Fibroblast of skin of left biceps (primary cell): ENCODE measurements around the gene EXOC2.
"Not testable (repeated sequence)": the region's sequence is repeated elsewhere in the genome, so short reads cannot be mapped to it uniquely, and the experiment has no call there.

Experiments used
- DNase-seq, 2 experiments: peaks; one replicate each; pipeline ENCODE4 v3.0.0-alpha.2; 2013; ENCODE audit warnings: low read depth in 2 of 2

Gene EXOC2

DNA sequence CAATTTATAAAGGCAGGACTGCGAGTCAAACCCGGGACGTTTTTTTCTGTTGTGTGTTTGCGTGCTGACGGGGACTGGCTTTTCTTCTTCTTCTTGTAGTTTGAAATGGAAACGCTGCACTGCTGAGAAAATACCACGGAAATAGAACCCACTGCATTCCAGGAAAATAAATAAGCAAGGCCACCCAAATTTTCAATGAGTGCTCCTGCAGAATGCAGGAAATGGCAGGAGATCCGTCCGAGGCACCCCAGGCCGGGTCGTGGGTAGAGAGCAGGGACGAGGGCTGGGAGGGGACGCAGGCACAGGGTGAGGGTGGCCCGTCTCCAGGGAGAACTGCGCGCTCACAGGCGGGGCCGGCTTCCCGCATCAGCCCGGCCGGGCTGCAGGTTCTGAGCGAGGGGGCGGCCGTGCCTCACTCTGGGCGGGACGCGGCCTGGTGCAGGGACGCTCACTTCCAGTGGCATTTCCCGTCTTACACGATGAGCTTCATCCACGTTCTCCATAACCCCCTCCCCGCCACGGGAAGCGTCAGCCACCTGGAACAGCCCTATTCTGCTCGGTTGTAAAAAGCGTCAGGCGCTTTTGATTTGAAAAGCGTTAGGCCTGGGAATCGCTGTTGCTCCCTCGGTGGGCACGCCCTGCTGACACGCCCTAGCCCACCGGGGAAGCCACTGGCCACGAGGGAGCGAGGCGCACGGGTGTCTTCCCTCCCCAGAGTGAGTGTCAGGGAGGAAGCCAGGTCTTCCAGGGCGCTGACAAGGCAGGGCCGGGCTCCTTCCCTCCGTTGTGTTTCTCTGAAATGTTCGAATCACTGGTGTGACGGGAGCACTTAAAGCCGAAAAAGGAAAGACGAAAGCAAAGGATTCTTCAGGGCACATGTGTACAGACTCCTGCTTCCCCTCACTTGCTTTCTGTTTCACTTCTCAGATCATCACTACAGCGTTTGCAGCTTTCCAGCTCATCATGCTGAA, 17.9 kb upstream of the EXOC2 start:
- no peak for DNase-seq

GRCh38 chr6:709471-710056, 16.6 kb upstream of the EXOC2 start:
- DNase-seq: no peak

DNA sequence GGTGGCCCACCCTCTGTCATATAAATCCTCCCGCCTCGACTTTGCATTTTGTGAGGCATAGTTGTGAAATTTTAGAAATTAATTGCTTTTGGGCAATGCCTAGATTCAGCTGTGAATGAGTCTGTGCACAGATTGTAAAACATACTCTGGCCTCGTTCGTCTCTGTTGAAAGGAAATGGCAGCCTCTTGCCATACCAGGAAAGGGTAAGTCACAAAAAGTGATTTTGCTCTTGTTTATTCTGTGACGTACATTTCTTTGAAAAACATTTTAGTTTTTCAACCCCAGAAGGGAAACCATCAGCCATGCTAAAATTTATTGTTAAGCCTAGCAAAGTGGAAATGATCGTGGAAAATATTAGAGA, 15.3 kb upstream of the EXOC2 start:
- DNase-seq: no peak

DNA sequence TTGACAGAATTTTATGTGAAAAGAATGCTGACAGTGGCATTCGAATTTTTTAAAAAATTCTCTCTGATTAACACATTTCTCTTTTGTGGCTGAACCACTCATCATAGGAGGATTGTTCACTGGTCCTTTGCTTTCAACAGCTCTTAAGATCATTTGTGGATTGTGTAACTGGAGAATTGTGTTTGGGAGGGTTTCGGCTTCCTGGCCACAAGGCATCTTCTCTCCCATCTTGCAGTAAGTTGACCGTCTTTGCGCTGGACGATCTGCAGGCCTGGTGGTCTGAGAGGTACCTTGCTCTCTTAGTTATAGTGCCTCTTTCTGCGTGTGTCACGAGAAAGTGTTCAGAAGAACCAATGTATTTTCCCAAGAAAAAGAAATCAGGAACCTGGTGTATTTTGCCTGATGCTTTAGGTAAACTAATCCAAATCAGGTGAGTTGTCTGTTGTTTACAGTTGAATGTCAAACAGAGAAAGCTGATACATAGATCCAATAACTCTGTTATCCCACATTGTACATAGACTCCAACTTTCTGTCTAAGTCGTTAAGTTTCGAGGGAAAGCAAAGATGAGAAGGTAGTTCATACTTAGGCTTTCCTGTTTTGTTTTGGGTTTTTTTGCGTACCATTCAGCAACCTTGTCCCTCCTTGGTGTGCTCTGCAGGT, 14.8 kb upstream of the EXOC2 start:
- no peak for DNase-seq

- no peak for DNase-seq
Observed at GRCh38 chr6:706819-707381, 14.0 kb upstream of the EXOC2 start.

GRCh38 chr6:706146-706545, 13.2 kb upstream of the EXOC2 start:
- no peak for DNase-seq

- no peak for DNase-seq
Observed at GRCh38 chr6:705047-705446, 12.1 kb upstream of the EXOC2 start.

DNA sequence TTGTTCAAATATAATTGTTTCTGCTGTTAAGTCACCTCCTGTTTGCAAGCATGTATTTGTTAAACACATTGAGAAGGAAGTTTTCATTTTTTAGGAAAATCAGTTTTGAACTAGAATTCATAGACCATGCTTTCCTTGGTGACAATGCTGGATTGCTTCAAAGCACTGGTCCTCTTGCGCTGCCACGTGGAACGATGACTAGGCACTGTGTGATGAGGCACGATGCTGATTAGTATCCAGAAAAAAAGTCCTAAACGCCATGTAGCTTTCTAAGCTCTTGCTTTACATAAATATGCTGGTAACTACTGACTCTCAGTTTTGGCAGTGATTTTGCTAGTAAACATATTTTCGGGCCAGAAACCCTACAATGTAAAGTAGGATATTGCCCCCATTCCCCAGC, 11.1 kb upstream of the EXOC2 start:
- no peak for DNase-seq

DNA sequence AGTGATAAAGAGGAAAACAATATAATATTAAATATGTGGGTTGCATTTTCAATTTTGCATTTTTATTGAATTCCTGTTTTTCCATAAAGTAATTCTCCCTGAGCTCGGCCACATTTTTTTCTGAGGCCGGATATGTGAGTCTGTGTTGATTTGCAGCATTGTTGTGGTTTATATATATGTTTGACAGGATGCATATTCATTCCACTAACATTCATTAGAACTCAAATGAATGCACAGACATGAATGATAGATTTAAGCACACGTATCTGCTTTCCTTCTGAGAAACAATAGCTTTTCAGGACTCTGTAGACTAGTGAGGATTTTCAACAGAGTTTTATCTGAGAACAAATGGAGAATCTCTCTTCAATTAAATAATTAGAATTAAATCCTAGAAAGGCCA, 10.6 kb upstream of the EXOC2 start:
- no peak for DNase-seq

- DNase-seq: no peak
Observed at GRCh38 chr6:701700-702479, 9.0 kb upstream of the EXOC2 start.

- no peak for DNase-seq
Observed at GRCh38 chr6:701215-701614, 8.3 kb upstream of the EXOC2 start.

DNA sequence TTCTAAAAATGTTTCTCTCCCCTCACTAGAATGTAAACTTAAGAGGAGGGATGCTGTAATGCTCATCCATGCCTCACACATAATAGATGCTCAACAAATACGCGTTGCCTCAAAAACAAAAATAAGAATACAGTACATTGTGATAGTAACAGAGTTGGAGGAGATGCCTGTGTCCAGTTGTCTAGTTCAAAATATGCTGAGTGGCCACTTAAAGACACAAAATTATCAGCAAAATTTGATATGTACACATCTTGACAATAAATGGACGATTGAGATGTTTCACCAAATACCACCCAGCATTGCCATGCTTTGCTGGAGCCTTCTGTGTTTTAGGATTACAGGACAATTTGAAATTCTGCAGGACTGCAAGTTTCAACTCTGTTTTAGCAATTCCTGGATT, 7.6 kb upstream of the EXOC2 start:
- no peak for DNase-seq

DNA sequence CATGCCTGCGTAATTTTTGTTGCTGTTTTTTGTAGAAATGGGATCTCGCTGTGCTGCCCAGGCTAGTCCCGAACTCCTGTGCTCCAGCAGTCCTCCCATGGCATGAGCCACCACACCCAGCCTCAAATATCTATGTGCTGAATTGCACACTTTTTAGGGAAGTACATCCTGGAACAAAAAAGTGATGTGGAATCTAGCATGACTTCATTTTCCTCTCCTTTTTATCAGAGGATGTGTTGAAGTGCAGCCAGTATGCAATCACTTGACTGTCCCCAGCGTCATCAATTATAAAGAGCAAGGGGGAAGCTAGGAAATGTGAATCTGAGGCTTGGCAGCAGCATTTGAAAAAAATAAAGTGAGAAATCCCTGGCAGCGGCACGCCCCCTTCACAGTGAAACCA, 6.4 kb upstream of the EXOC2 start:
- DNase-seq: no peak

DNA sequence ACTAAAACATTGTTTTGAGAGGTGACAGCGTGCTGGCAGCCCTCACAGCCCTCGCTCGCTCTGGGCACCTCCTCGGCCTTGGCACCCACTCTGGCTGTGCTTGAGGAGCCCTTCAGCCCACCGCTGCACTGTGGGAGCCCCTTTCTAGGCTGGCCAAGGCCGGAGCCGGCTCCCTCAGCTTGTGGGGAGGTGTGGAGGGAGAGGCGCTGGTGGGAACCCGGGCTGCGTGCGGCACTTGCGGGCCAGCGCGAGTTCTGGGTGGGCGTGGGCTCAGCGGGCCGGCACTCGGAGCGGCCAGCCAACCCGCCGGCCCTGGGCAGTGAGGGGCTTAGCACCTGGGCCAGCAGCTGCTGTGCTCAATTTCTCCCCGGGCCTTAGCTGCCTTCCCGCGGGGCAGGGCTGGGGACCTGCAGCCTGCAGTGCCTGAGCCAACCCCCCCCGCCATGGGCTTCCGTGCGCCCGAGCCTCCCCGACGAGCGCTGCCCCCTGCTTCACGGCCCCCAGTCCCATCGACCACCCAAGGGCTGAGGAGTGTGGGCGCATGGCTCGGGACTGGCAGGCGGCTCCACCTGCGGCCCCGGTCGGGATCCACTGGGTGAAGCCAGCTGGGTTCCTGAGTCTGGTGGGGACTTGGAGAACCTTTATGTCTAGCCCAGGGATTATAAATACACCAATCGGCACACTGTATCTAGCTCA, 1.6 kb upstream of the EXOC2 start:
- not testable (repeated sequence) for DNase-seq

DNA sequence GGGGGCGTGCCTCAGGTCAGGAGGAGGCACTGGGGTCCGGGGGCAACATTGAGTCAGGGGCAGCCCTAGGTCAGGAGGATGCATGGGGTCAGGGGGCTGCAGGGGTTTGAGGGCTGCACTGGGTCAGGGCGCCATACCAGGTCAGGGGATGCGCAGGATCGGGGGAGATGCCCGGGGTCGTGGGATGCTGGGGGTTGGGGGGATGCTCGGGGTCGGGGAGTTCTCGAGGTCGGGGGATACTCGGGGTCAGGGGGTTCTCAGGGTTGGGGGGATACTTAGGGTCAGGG, 727 bp upstream of the EXOC2 start:
- DNase-seq: no peak

DNA sequence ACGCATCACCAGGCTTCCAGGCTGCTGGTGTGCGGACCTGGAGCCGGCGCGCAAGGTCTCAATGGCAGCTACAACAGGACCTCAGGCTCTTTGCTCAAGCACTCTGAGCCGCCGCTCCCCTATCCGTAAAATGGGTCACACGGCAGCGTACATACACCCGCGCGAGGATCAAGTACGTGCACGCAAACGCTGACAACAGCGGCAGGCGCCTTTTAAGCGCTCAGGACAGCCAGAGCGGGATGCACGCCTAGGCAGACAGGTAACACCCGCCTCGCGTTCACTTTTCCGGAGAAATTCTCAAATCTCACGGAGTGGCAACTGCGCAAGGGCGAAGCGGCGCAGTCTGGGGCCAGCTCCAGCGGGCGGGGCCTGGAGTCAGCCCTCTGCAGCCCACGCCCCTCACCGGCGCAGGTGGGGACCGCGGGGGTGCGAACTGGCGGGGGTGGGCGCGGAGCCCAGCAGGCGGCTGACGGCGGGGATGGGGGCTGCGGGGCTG, 535 bp downstream of the EXOC2 start:
- no peak for DNase-seq

- no peak for DNase-seq
Observed at GRCh38 chr6:689223-689622, 3.7 kb downstream of the EXOC2 start.

GRCh38 chr6:686497-686896, 6.4 kb downstream of the EXOC2 start:
- DNase-seq: no peak

- DNase-seq: no peak
Observed at GRCh38 chr6:684831-685636, 7.9 kb downstream of the EXOC2 start.

- DNase-seq: peak; percentile 76 to 83
Observed at GRCh38 chr6:683742-684440, 9.0 kb downstream of the EXOC2 start.
